HFF-Myc (cell line): Measurements from ENCODE around the gene PKM.

Experiments used
- DNase-seq: peaks from one replicate; pipeline ENCODE4 v3.0.0-alpha.2; 2011; ENCODE audit warnings: low read depth; ENCODE audit errors: extremely low read depth
- H3K4me3 ChIP-seq: replicated peaks from 2 replicates; pipeline ENCODE4 v1.5.1; 2011; ENCODE audit warnings: low read depth, mild to moderate bottlenecking, control low read depth, low read length
- CTCF ChIP-seq: IDR thresholded peaks from 2 replicates; pipeline ENCODE4 v1.5.1; 2012; ENCODE audit warnings: mild to moderate bottlenecking, low read depth, low read length, control low read depth; ENCODE audit errors: missing control alignments

The PKM gene

GRCh38 chr15:72153269-72154000, 77.6 kb downstream of the PKM start:
- TF ChIP-seq CTCF = no peak
- no peak for DNase-seq
- no peak overlapping the region for H3K4me3 ChIP-seq
